Astrocyte (in vitro differentiated cells and primary cell): Measurements from ENCODE around the gene TIGD2. TPM values are rescaled to one million over a fixed set of nuclear protein-coding genes. Genes with fewer than 3 reads are reported as not detected.

ENCODE experiments used
- DNase-seq: peaks from one replicate; pipeline ENCODE4 v3.0.0-alpha.2; 2010; ENCODE audit warnings: low read depth
- FAIRE-seq: peaks from 2 replicates; lab custom pipeline; 2011; peaks lifted over from hg19 to GRCh38; lab: Jason Lieb, UNC
- H2AFZ ChIP-seq: 2 replicates; pipeline ENCODE4 v1.6.0; 2012; ENCODE audit warnings: low read depth, low read length, inconsistent platforms
- H3K27ac ChIP-seq: 2 replicates; pipeline ENCODE4 v1.5.1; 2011; ENCODE audit warnings: low read depth, low read length, inconsistent platforms
- H3K27me3 ChIP-seq: 2 replicates; pipeline ENCODE4 v1.6.0; 2011; ENCODE audit warnings: low read length, inconsistent platforms; ENCODE audit not compliant: insufficient read depth
- H3K36me3 ChIP-seq: 2 replicates; pipeline ENCODE4 v1.5.1; 2011; ENCODE audit warnings: low read length, inconsistent platforms; ENCODE audit not compliant: insufficient read depth
- H3K4me1 ChIP-seq: 2 replicates; pipeline ENCODE4 v1.5.1; 2011; ENCODE audit warnings: low read length, inconsistent platforms; ENCODE audit not compliant: insufficient read depth
- H3K4me2 ChIP-seq: 2 replicates; pipeline ENCODE4 v1.6.0; 2012; ENCODE audit warnings: low read length, inconsistent platforms
- H3K4me3 ChIP-seq: 2 replicates; pipeline ENCODE4 v1.5.1; 2011; ENCODE audit warnings: low read depth, mild to moderate bottlenecking, low read length, inconsistent platforms; ENCODE audit not compliant: insufficient read depth
- H3K79me2 ChIP-seq: 2 replicates; pipeline ENCODE4 v1.6.0; 2012; ENCODE audit warnings: mild to moderate bottlenecking, low read length, inconsistent platforms; ENCODE audit not compliant: insufficient read depth
- H3K9ac ChIP-seq: 2 replicates; pipeline ENCODE4 v1.6.0; 2012; ENCODE audit warnings: mild to moderate bottlenecking, low read length, inconsistent platforms
- H3K9me3 ChIP-seq: 2 replicates; pipeline ENCODE4 v1.5.1; 2012; ENCODE audit warnings: low read depth, mild to moderate bottlenecking, low read length, inconsistent platforms; ENCODE audit not compliant: insufficient read depth
- H4K20me1 ChIP-seq: 2 replicates; pipeline ENCODE4 v1.6.0; 2012; ENCODE audit warnings: low read length, inconsistent platforms; ENCODE audit not compliant: insufficient read depth
- H3K27ac Mint-ChIP-seq: one replicate; pipeline ENCODE4 v1.8.0; 2021; ENCODE audit warnings: mild to moderate bottlenecking, mixed read lengths; ENCODE audit not compliant: unreplicated experiment
- H3K27me3 Mint-ChIP-seq: one replicate; pipeline ENCODE4 v1.8.0; 2021; ENCODE audit warnings: low read depth, mixed read lengths; ENCODE audit not compliant: unreplicated experiment
- H3K36me3 Mint-ChIP-seq: one replicate; pipeline ENCODE4 v1.8.0; 2021; ENCODE audit warnings: low read depth, mixed read lengths; ENCODE audit not compliant: unreplicated experiment
- H3K4me1 Mint-ChIP-seq: one replicate; pipeline ENCODE4 v1.8.0; 2021; ENCODE audit warnings: low read depth, mixed read lengths; ENCODE audit not compliant: unreplicated experiment
- H3K4me3 Mint-ChIP-seq: one replicate; pipeline ENCODE4 v1.8.0; 2021; ENCODE audit warnings: mild to moderate bottlenecking, moderate library complexity, mixed read lengths; ENCODE audit not compliant: unreplicated experiment
- H3K9me3 Mint-ChIP-seq: one replicate; pipeline ENCODE4 v1.8.0; 2021; ENCODE audit warnings: mild to moderate bottlenecking, mixed read lengths; ENCODE audit not compliant: unreplicated experiment
- CTCF ChIP-seq: IDR thresholded peaks from 2 replicates; pipeline ENCODE4 v1.5.1; 2011; ENCODE audit warnings: low read depth, mild to moderate bottlenecking, inconsistent platforms, low read length, moderate library complexity; ENCODE audit not compliant: insufficient read depth
- EZH2 ChIP-seq: IDR thresholded peaks from 2 replicates; pipeline ENCODE4 v1.6.1; 2012; ENCODE audit warnings: mild to moderate bottlenecking, low read length, inconsistent platforms; ENCODE audit not compliant: insufficient read depth
- total RNA-seq: library from RNA; stranded (reverse); gene quantifications from 2 replicates; pipeline ENCODE4 v1.2.1, GENCODE V29; 2021

TIGD2 gene
- total RNA-seq, 1 donor from 2014 or later: 5.3 TPM

DNA sequence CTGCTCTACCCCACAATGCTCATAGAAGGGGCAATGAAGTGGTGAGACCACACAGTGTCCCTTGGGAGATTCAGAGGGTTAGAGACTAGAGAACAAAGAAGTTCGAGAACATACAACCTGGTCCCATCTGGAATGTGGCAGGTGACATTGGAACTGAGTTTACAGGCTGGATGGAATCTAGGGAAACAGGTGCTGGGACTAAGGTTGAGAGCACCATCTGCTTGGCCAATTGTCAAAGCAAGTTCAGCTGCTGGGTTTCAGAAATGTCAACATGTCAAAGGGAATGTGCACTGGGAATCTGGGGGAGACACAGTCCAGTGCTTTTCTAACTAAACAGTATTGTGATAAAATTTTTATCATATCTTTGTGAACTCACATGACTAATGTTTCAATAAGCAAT is 38.4 kb upstream of the TIGD2 start:
- H3K9me3 Mint-ChIP-seq: peaks cover 6% of the 10 kb centered on the region
- H4K20me1 ChIP-seq: no peaks in the 10 kb centered on the region
- H3K36me3 ChIP-seq: no peaks in the 10 kb centered on the region
- no peaks in the 10 kb centered on the region for H3K4me1 Mint-ChIP-seq
- H3K27ac Mint-ChIP-seq: no peak overlapping the region
- H3K27me3 ChIP-seq: no peaks in the 10 kb centered on the region
- no peak overlapping the region for H2AFZ ChIP-seq
- no peak for TF ChIP-seq EZH2
- no peak for TF ChIP-seq CTCF
- H3K79me2 ChIP-seq: no peaks in the 10 kb centered on the region
- no peaks in the 10 kb centered on the region for H3K9me3 ChIP-seq
- H3K4me3 ChIP-seq: no peak overlapping the region
- no peak overlapping the region for H3K9ac ChIP-seq
- DNase-seq (no peak), FAIRE-seq (no peak)
- H3K4me3 Mint-ChIP-seq: no peak overlapping the region
- no peak overlapping the region for H3K4me2 ChIP-seq
- H3K36me3 Mint-ChIP-seq: no peaks in the 10 kb centered on the region
- H3K27me3 Mint-ChIP-seq: no peaks in the 10 kb centered on the region
- H3K4me1 ChIP-seq: no peaks in the 10 kb centered on the region
- no peak overlapping the region for H3K27ac ChIP-seq

GRCh38 chr4:89077761-89078160 is 33.6 kb upstream of the TIGD2 start:
- Mint-ChIP-seq H3K27me3 (peaks cover 2% of the 10 kb centered on the region), H3K4me3 (no peak overlapping the region), H3K36me3 (peaks cover 1% of the 10 kb centered on the region), H3K27ac (no peak overlapping the region), H3K9me3 (peaks cover 7% of the 10 kb centered on the region), H3K4me1 (peaks cover 2% of the 10 kb centered on the region)
- Histone ChIP-seq H3K36me3 (no peaks in the 10 kb centered on the region), H3K9me3 (no peaks in the 10 kb centered on the region), H4K20me1 (no peaks in the 10 kb centered on the region), H3K4me1 (no peaks in the 10 kb centered on the region), H3K4me2 (no peak overlapping the region), H3K79me2 (no peaks in the 10 kb centered on the region), H3K4me3 (no peak overlapping the region), H3K27ac (no peak overlapping the region), H3K9ac (no peak overlapping the region), H3K27me3 (no peaks in the 10 kb centered on the region), H2AFZ (no peak overlapping the region)
- TF ChIP-seq EZH2 (no peak), CTCF (no peak)
- FAIRE-seq: no peak
- DNase-seq: peak; percentile 31

DNA sequence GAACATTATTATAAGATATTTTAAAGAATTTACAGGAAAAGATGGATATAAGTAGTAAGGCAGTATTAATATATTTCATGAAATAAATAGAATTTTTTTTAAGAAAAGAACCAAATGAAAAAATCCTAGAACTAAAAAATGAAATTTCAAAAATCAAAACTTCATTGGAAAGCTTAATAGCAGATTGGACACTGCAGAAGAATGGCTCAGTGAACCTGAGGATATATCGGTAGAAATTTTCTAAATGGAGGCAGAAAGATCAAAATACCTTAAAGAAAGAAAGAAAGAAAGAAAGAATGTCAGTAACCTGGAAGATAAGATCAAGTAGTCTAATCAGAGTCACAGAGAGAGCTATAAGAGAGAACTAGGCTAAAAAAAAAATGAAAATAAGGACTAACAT is 33.0 kb upstream of the TIGD2 start:
- H3K27me3 Mint-ChIP-seq: peaks cover 2% of the 10 kb centered on the region
- H3K27me3 ChIP-seq: no peaks in the 10 kb centered on the region
- no peaks in the 10 kb centered on the region for H4K20me1 ChIP-seq
- peaks cover 1% of the 10 kb centered on the region for H3K36me3 Mint-ChIP-seq
- H3K79me2 ChIP-seq: no peaks in the 10 kb centered on the region
- peaks cover 2% of the 10 kb centered on the region for H3K4me1 Mint-ChIP-seq
- H3K9me3 Mint-ChIP-seq: peaks cover 9% of the 10 kb centered on the region
- no peaks in the 10 kb centered on the region for H3K36me3 ChIP-seq
- H3K27ac Mint-ChIP-seq: no peak overlapping the region
- no peak for TF ChIP-seq CTCF
- TF ChIP-seq EZH2: no peak
- DNase-seq (no peak), FAIRE-seq (no peak)
- H3K4me3 ChIP-seq: no peak overlapping the region
- H3K27ac ChIP-seq: no peak overlapping the region
- no peak overlapping the region for H3K9ac ChIP-seq
- no peaks in the 10 kb centered on the region for H3K4me1 ChIP-seq
- H2AFZ ChIP-seq: no peak overlapping the region
- no peak overlapping the region for H3K4me3 Mint-ChIP-seq
- H3K4me2 ChIP-seq: no peak overlapping the region
- no peaks in the 10 kb centered on the region for H3K9me3 ChIP-seq
